CD1c-positive myeloid dendritic cell (primary cell): Measurements from ENCODE around the gene TNP1.

Experiments
- DNase-seq: peaks from one replicate; pipeline ENCODE4 v3.0.0-alpha.2; 2016; ENCODE audit errors: extremely low spot score

The TNP1 gene

DNA sequence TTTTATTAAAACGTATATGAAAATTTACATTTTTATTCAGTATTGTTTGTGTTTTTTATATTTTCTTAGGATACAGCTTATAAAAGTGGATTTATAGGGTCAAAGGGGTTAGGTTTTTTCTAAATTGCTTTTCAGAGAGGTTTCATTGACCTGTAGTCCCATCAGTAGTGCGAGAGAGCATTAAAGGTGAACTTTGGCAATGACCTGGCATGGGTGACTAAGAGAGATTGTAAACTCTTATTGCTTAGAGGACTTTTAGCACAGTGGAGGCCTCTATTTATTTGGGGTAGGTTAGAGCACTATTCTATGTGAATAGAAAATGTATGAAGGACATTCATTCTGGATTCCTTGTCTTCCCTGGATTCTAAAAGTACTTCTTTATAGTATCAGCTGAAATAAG lies 16.0 kb upstream of the TNP1 start:
- DNase-seq, result no peak

GRCh38 chr2:216873573-216873972 lies 13.7 kb upstream of the TNP1 start:
- DNase-seq, result no peak

DNA sequence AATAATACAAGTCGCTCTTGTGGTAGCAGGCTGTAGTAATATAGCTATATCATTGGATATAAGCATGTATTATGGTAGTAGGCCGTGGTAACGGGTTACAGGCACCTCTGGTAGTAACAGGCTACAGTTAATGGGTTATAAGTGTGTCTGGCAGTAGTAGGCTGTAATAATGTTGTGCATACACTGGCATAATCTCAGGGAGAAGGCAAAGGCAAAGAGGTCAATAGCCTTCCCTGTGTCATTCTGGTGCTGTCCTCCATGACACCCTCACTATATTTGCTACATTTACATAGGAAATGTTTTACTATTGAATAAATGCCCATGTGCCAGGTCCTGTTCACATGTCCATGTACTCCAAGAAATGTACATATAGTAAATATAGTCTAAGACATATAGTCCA lies 12.8 kb upstream of the TNP1 start:
- no peak for DNase-seq

GRCh38 chr2:216872040-216872439 lies 12.2 kb upstream of the TNP1 start:
- DNase-seq, result no peak

DNA sequence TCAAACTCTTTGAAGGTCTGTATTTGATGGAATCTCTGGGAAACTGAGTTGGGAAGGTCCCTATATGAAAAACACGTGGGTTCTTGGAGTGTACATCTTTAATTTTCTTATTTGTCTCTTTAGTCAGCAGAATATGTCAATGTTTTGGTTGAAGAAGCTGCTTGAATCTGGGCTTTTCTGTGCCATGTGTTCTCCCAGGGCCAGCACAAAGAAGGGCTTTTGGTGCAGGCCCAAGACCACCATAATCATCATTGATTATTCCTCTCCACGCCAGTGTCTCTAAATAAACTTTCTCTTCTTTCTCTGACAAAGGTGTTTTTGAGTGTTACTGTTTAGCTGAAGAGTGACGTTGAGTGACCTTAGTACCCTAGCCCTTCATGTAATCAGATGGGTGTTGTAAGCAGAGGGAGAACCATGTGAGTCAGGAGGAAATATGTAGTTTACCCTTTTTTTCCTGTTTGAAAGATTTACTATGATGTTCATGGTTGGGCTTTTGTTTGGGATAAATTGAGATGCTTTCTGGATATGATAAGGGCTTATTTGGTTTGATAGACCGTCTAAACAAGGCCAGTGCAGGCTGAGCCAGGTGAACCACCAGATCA lies 11.6 kb upstream of the TNP1 start:
- no peak for DNase-seq

DNA sequence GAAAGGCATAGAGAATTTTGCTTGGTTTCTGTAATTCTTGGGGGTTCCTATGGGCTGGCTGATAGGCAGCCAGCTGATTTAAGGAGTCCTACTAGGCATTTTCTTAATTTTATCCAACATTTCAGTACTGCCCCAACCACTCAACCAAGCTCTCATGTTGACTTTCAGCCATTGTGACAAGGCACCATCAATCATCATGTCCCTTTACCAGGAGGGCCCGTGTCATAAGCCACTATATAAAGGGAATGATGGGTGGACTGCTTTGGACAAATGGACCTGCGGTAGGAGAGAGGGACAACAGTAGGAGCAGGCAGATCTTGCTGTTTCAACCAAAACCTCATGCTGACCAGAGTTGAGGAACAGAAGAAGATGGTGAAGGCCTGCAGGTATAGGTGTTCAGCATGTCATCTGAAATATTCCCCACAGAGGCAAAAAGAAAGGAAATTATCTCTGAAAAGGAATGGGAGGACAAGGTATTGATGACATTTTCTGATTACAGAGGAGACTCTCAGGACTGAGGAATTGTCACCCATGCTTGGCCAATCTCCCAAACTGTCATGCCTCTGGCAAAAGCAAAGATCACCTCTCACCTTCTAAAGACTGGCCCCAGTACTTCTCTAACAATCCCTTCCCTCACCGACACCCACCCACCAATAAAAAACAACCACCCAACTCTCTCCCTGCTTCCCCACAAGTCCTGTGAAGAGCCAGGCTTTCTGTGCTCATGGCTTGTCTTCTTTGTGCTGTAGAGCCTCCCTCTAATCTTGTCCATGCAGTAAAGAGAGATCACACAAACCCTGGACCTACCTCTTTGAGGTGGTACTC lies 10.9 kb upstream of the TNP1 start:
- DNase-seq, result no peak

- no peak for DNase-seq
Observed at GRCh38 chr2:216866515-216867095, 6.7 kb upstream of the TNP1 start.

DNA sequence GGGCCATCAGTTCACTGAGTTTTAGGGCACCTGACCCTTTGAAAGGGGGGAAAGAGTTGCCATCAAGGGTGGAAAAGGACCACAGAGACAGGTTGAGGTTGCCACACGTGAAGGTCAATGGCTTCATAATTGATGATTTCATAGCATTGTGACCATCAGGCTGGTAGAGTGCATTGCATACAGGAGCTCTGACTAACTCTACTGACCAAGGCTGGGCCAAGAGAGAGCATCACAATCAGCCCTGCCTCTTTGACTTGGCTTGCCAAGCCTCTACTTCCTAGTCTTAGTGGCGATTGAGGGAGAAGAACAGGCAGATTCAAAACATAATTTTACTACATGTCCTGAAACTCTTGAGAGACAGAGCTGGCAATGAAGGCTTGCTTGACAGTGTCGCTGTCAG lies 5.8 kb upstream of the TNP1 start:
- DNase-seq, result no peak

DNA sequence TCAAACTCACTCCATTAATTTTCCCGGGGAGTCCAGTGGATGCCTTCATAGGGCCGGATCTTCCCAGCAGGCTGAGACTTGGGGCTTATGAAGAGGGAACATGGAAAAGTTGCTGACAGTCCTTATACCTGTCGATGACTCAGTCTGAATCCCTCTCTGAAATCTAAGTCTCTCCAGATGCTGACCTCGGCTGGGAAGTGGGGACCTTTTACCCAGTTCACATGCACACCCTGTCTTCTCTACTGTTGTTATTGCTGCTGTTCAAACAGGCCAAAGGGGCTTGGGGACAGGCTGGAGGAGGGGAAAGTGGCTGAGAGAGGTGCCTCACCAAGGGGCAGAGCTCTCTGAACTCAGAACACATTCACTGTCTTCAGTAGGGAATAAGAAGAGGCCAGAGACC lies 4.1 kb upstream of the TNP1 start:
- no peak for DNase-seq

DNA sequence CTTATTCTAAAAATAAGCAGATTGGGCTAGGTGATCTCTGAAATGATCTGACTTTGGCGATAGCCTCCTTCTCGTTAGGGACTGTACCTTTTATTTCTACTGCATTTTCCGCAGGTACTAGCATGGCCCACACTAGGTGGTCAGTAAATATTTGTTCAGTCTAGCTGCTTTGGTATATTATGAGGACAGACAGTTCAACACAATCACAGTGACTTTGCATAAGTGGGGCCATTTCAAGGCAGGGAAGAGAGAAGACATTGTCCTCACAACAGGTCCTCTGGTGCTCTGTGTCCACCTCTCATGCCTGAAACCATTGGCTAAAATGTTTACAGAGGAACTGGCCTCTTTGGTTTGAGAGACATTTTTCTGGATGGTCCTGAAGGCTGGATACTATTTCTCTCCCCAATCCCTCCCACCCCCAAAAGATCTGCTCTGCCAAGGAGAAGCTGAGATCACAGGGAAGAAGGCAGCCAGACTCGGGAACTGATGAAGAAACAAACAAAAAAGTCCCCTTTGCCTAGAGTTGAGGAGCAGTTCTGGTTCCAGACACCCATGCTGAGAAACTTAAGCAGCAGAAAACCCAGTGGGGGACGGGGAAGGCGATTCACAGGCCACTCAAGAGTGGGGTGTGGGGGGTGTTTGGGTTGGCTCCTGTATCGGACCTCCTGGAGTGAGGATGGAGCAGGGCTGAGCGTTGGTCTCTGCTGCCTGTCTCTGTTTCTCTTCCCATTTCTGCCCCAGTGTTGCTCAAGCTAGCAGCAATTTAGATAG lies 2.9 kb upstream of the TNP1 start:
- no peak for DNase-seq

GRCh38 chr2:216860426-216861137 lies 718 bp upstream of the TNP1 start:
- DNase-seq, result no peak

GRCh38 chr2:216858312-216858711 lies 1.6 kb downstream of the TNP1 start:
- peak; percentile 45 for DNase-seq

- peak; percentile 8 for DNase-seq
Observed at GRCh38 chr2:216857131-216857550, 2.7 kb downstream of the TNP1 start.

- DNase-seq, result no peak
Observed at GRCh38 chr2:216856406-216857065, 3.3 kb downstream of the TNP1 start.

GRCh38 chr2:216855605-216856004 lies 4.3 kb downstream of the TNP1 start:
- DNase-seq, result no peak

DNA sequence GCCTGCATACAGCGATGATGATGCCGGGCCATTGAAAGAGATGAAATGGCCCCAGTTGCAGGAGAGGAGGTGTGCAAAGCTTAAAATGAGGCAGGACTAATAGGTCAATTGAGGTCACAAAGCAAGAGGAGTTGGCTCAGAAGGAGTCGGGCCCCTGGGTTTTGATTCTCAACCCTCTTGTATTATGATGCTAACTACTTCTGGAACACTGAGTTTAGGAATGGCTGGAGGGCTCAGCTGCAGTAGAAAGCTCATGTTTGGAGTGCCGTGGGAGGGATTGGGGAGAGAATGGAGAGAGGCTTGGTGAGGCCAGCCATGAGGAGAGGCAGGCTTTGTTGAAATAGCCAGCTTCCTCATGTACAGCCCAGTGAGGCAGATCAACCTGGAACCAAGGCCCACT lies 4.8 kb downstream of the TNP1 start:
- DNase-seq, result no peak

GRCh38 chr2:216851486-216852090 lies 8.3 kb downstream of the TNP1 start:
- DNase-seq, result no peak

- DNase-seq, result no peak
Observed at GRCh38 chr2:216850665-216851322, 9.1 kb downstream of the TNP1 start.

GRCh38 chr2:216849987-216850386 lies 9.9 kb downstream of the TNP1 start:
- no peak for DNase-seq

DNA sequence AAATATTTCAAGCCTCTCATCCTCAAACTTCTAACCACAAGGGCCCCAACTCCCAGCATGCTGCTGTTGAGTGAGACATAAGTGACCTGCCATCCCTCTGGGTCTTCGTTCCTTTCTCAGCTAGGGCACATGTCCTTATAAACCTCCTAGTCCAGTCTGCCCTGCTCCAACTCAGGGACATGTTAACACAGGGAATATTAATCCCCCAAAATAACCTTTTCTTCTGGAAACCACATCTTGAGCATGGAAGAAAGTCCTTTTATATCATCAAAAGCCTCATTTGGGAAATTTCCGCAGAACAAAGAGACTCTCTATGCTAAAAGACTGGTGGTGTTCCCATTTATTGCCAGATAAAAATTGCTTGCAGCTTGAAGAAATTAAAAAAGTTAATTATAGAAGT lies 14.4 kb downstream of the TNP1 start:
- no peak for DNase-seq
